ENCODE data around the gene ATOH8. TPM values are rescaled to one million over a fixed set of nuclear protein-coding genes. Genes with fewer than 3 reads are reported as not detected.

The ATOH8 gene
- total and polyA plus RNA-seq, 2 donors (not counting 3 experiments of a cell fraction or from before 2014, with no cell fraction given): 10.3 to 12.8 TPM

DNA sequence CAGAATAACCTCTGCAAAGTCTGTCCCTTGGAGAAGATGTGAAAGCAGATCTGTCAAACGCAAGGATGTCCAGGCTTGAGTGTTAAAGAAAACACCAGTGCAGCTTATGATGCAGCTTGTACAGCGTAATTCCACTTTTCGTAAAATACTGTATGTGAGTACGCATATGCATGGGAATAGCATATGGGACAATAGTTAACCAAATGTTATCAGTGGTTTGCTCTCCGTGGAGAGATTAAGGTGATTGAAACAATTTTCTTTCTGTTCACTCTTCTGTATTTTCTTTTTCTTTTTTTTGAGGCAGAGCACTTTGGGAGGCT lies 27.2 kb downstream of the ATOH8 start:
- Histone ChIP-seq H3K9me3 (replicated peaks; ENCODE audit: control insufficient read depth, insufficient read depth, low read length) (no peaks in the 10 kb centered on the region), H3K27ac (ENCODE audit: insufficient read depth, low read depth, low read length) (no peak overlapping the region), H3K9me1 (replicated peaks; ENCODE audit: control insufficient read depth, extremely low read depth, insufficient read depth, low read length) (no peaks in the 10 kb centered on the region), H3K4me1 (ENCODE audit: control insufficient read depth, extremely low read depth, insufficient read depth, low read length) (no peaks in the 10 kb centered on the region), H4K20me1 (replicated peaks; ENCODE audit: control insufficient read depth, extremely low read depth, insufficient read depth, low read length) (no peaks in the 10 kb centered on the region), H3K36me3 (ENCODE audit: control insufficient read depth in 2 of 2, extremely low read depth in 1 of 2, insufficient read depth in 2 of 2, low read length in 2 of 2) (peaks cover 0 to 2% of the 10 kb centered on the region in 2 experiments), H2AFZ (ENCODE audit: low read depth, low read length) (no peak overlapping the region), H3K4me3 (replicated peaks in 1 of 3; ENCODE audit: insufficient read depth in 1 of 3, low read depth in 1 of 3, low read length in 3 of 3) (no peak overlapping the region), H3K27me3 (ENCODE audit: control insufficient read depth in 2 of 2, insufficient read depth in 2 of 2, low read length in 2 of 2) (no peaks in the 10 kb centered on the region), H3K79me2 (ENCODE audit: control insufficient read depth, insufficient read depth, low read length) (no peaks in the 10 kb centered on the region), H3K9ac (replicated peaks; ENCODE audit: extremely low read depth, insufficient read depth, low read length) (no peak overlapping the region), H3K4me2 (ENCODE audit: insufficient read depth, low read length) (no peak overlapping the region)
- TF ChIP-seq MAX (IDR thresholded peaks at IDR 0.05; ENCODE audit: insufficient read depth, insufficient read length) (no peak), JUN (IDR thresholded peaks at IDR 0.05; ENCODE audit: borderline replicate concordance, insufficient read depth, insufficient read length, low read depth) (no peak), POLR2AphosphoS5 (IDR thresholded peaks at IDR 0.05; ENCODE audit: insufficient read depth, low read depth, low read length) (no peak), FOS (IDR thresholded peaks at IDR 0.05; ENCODE audit: borderline replicate concordance, insufficient read depth, low read length) (no peak), GATA2 (IDR thresholded peaks at IDR 0.05; ENCODE audit: insufficient read depth, insufficient read length, low read depth, low read length) (no peak), MYC (IDR thresholded peaks at IDR 0.05; ENCODE audit: low read depth, low read length) (no peak), POLR2A (IDR thresholded peaks at IDR 0.05; ENCODE audit: low read depth, low read length) (no peak), EZH2 (IDR thresholded peaks at IDR 0.05; ENCODE audit: borderline replicate concordance, low read depth, low read length, severe bottlenecking) (no peak)
- TF ChIP-seq, protein P1, sequence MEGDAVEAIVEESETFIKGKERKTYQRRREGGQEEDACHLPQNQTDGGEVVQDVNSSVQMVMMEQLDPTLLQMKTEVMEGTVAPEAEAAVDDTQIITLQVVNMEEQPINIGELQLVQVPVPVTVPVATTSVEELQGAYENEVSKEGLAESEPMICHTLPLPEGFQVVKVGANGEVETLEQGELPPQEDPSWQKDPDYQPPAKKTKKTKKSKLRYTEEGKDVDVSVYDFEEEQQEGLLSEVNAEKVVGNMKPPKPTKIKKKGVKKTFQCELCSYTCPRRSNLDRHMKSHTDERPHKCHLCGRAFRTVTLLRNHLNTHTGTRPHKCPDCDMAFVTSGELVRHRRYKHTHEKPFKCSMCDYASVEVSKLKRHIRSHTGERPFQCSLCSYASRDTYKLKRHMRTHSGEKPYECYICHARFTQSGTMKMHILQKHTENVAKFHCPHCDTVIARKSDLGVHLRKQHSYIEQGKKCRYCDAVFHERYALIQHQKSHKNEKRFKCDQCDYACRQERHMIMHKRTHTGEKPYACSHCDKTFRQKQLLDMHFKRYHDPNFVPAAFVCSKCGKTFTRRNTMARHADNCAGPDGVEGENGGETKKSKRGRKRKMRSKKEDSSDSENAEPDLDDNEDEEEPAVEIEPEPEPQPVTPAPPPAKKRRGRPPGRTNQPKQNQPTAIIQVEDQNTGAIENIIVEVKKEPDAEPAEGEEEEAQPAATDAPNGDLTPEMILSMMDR (IDR thresholded peaks at IDR 0.05; ENCODE audit: extremely low read depth in 1 of 2, insufficient read depth in 1 of 2, low read depth in 1 of 2, low read length in 2 of 2): no peak
- DNase-seq (ENCODE audit: low read depth, low spot score) (no peak), FAIRE-seq (peak; percentile 4)
- ChIA-PET CTCF (no interaction called here), POLR2A (no interaction called here)
- dilution Hi-C loops (cut with MboI; ENCODE audit: extremely low pct_ligation_motif_present, low sequenced_read_pairs) (no loop called here), intact Hi-C loops (cut with micrococcal nuclease) (no loop called here)
- no TSS peak for BruUV-seq (replicated peaks)

Measured in endothelial cell of umbilical vein (primary cell).